Stimulated activated CD4-positive, alpha-beta T cell treated with anti-CD3 and anti-CD28 coated beads, Interleukin-12 subunit alpha, Interleukin-12 subunit beta, amount 100 ng/mL, for 48 hours (primary cell): ENCODE measurements around the gene IGLL5.
"Not testable (repeated sequence)": the region's sequence is repeated elsewhere in the genome, so short reads cannot be mapped to it uniquely, and the experiment has no call there.

Experiments
- DNase-seq, 3 donors: peaks; one replicate each; pipeline ENCODE4 v3.0.0-alpha.2; 2020; ENCODE audit warnings: low read depth in 2 of 3, low spot score in 1 of 3

IGLL5 gene

DNA sequence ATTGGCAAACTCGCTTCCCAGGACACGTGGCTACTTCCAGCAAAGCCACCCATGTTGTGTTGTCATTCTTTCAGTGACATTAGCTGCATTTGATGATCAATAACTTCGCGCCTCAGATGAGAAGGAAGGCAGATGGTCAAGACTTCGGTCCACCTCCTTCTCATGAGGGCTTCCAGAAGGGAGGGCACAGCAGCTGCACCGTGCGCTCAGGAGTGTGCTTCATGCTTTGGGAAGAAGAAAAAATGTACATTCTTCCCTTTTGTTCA, 25.3 kb downstream of the IGLL5 start:
- no peak for DNase-seq

DNA sequence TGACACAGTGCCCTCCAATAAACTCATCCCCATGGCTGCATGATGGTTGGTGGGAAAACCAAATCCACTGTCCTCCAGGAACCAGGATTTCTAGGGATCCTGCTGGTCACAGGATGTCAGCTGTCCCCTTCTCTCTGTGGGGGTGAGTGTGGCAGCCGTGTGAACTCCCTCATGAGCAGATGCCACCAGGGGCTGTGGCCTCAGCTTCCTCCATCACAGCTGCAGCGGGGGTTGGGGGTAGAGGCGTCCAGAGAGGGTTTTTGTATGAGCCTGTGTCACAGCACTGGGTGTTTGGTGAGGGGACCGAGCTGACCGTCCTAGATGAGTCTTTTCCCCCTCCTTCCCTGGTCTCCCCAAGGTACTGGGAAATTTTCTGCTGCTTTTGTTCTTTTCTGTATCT, 26.4 kb downstream of the IGLL5 start:
- no peak for DNase-seq

DNA sequence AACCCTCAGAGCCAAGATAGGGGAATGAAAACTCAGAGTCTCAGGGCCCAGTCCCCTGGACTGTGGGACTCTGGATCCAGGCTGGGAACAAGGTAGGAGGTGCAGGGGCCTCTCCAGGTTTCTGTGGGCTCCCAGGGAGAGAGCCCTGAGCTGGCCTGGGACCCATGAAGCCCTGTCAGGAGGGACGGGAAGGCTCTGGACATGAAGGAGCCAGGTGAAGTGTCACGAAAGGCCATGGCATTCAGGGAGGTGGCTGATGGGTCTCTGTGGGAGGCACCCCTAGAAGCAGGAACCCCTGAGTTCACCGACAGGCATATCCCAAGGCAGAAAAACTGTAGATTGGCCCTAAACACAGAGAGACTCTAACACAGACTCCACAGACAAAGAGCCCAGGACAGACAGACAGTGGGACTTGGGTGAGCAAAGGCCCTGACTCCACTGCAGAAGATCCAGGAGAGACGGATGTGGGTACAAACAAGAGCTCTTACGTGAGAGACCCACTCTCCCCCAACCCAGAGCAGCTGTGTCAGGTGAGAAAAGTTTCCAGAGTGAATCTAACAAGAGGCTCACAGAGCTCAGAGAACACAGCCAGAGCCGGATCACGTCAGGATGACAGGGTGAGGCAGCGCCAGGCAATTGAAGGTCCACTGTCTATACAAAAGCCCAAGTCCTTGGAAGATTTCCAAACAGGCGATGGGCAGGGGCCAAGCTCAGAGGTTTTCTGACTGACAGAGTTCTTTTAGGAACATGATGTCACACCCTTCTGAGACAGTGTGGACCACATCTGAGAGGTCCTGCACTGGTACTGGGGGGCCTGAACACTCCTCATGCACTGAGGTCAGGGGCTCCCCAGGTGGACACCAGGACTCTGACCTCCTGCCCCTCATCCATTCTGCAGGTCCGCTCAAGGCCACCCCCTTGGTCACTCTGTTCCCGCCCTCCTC, 27.4 kb downstream of the IGLL5 start:
- no peak for DNase-seq

DNA sequence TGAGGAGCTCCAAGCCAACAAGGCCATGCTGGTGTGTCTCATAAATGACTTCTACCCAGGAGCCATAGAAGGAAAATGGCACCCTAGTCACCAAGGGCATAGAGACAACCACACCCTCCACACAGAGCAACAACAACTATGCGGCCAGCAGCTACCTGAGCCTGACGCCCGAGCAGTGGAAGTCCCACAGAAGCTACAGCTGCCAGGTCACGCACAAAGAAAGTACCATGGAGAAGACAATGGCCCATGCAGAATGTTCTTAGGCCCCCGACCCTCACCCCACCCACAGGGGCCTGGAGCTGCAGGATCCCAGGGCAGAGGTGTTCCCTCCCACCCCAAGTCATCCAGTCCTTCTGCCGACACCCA, 28.0 kb downstream of the IGLL5 start:
- DNase-seq, result no peak

DNA sequence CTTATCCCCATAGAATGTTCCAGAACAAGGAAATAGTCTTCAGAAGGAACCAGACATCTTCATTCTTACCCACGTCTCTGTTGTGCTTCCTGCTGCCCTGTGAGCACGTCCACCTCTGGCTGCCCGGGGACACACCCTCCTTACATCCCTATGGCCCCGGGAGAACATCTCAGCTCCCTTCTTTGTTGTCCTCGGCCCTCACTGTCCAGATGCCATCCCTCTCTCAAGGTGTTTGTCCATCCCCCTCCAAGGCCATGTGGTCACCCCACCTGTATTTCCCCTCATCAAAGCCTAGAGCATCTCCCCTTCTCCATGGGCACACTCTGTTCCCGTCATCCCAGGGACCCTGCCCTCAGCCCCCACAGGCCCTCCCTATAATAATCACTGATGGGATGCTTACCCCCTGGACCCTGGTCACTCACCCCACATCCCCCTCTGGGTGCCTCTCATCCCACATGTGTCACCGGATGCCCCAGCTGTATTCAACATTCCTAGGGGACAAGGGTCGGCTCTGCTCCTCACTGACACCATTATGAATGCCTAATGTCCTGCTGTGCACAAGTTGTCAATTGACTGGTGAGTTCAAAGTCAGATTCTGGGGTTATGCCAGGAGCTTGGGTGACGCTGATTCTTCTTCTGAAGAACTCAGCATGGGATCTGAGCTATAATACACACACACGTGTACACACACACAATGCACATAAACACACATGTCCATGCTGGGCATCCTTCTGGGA, 28.8 kb downstream of the IGLL5 start:
- DNase-seq, result no peak

DNA sequence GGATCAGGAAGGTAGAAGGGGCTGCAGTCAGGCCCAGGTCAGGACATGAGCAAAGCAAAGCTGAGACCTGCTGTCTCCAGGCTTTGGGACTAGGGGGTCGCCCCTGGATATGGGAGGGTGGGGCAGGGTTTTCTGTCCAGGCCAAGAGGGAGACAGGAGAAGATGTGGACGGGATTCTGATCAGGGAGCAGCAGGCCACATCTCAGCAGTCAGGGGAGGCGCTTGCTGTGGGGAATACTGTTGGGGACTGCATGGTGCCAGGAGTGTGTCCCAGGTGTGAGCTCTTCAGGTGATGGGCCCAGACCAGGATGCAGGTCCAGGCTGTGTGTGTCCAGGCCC, 29.3 kb downstream of the IGLL5 start:
- DNase-seq, result no peak

DNA sequence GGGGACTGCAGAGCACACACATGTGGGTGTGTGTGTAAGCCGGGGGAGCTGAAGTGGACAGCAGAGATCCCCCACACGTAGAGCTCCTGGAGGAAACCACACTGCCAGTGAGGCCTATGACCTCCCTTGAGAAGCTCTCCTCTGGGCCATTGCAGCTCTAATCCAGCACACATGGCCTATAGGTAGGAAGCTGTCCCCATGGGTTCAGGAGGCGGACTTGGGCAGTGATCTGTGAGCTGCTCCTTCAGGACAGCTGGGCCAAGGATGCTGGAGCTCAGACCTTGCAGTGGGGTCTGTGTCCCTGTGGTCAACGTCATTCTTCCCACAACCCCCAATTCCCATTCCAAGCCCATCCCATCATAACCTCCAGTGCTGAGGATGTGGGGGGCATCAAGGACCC, 29.8 kb downstream of the IGLL5 start:
- no peak for DNase-seq

DNA sequence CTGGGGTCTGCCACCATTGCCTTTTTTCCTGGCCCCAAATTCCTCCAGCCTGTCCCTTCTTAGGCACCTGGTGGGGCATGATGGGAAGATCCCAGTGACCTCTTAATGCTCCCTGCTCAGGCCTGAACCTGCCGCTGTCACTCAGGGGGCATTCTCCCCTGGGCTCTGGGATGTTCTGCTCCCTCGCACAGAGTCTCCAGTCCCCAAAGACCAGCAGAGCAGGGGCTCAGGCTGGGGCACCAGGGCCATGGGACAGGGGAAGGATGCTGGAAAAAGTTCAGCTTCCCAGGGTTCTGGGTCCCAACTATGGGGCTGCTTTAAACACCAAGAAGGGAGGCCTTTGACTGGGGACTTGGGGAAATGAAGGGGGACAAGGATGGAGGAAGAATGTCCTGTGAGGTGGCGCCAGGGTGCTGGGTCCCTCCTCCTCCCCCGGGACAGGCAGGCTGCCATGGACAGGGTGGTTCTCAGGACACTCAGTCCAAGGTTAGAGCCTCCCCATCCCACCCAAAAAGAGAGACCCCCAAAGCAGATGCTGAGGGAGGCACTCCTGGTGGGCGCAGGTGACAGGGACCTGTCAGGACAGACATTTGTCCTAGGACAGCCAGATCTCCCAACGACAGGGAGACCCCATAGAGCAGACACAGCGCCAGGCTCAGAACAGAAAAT, 30.8 kb downstream of the IGLL5 start:
- no peak for DNase-seq

DNA sequence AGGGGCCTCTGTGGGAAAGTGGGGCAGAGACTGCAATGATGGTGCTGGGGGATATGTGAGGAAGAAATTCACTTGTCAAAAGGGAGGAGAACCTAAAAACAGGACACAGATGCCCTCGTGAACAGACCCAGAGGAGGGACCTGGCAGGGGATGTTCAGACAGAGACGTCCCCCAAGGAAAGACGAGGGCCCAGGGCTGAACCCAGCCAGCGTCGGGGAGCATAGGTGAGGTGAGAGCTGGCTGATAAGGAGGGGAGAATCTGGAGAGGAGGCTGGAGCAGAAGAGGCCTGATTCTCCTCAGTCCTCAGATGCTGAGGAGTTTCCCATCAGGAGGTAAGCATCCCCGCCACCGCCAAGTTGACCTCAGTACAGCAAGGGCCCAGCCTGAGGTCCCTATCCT, 31.4 kb downstream of the IGLL5 start:
- DNase-seq, result no peak

DNA sequence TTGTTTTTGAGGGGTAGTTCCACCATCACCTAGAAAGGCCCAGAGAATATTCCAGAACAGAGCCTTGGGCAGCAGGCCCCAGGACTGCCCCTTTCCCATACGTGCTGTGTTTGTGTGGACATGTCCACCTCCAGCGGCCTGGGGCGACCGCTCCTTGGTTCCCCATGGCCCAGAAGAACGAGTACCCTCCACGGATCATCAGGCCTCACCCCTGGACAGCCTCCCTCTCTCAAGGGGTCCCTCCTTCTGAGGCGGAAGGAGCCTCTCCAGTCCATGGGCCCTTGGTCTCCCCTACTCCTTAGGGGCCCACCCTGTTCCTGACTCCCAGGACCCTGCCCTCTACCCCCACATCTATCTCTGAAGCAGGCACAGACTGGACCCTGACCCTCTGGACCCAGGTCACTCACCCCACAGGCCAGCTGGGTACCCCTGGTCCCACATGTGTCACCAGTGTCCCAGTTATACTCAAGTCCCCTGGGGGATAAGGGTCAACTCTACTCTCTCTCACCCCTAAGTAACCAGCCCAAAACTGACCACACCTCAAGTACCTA, 32.6 kb downstream of the IGLL5 start:
- DNase-seq, result no peak

DNA sequence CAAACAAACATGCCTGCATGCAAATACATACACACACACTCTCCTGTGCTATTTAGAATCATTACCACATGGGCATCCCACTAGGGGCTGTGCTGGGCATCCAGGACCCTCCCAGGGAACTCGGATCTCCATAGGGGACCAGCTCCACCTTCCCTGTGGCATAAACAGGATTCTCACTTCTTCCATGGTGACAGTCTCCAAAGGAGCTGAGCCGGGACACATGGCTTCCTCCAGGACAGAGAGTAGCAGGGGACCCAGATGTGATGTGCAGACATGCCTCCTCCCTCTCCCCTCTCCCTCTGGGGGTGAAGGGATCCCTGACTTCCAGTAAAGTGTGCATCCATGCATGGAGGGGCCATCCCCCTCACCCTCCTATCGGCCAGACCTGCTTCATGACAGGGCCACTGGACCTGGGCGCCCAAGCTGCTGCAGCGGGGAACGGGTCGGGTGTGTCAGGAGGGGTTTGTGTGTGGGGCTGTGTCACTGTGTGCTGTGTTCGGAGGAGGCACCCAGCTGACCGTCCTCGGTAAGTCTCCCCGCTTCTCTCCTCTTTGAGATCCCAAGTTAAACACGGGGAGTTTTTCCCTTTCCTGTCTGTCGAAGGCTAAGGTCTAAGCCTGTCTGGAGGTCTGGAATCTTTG, 33.4 kb downstream of the IGLL5 start:
- no peak for DNase-seq

DNA sequence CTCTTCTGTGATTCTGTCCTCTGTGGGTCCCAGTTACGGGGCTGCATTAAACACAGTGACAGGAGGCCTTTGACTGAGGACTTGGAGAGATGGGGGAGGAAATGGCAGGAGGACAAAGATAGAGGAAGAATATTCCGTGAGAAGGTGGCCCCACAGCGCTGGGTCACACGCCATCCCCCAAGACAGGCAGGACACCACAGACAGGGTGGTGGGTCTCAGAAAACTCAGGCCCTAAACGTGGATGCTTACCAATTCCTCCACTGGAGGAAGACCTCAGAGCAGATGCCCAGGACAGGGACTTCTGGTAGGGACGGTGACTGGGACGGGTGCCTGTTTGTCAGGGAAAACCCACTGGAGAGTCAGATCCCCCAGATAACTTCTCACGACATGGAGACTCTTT, 34.0 kb downstream of the IGLL5 start:
- DNase-seq, result no peak

DNA sequence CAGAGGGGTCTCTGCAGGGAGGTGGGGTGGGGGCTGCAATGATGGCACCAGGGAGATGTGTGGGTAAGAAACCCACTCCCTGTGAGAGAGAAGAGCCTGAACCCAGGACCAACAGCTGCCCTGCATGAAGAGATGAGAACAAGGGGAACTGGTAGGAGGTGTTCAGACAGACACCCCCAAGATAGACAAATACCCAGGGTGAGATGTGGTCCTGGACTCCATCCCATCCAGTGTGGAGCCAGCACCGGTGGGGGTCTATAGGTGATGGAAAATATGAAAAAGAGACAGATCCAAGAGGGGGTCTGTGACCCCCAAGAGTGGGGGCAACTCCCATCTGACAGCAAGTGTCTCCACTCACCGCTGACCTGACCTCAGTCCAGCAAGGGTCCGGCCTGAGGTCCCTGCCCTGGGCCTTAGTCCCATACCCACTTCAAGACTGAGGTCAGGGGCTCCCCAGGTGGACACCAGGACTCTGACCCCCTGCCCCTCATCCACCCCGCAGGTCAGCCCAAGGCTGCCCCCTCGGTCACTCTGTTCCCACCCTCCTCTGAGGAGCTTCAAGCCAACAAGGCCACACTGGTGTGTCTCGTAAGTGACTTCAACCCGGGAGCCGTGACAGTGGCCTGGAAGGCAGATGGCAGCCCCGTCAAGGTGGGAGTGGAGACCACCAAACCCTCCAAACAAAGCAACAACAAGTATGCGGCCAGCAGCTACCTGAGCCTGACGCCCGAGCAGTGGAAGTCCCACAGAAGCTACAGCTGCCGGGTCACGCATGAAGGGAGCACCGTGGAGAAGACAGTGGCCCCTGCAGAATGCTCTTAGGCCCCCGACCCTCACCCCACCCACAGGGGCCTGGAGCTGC, 34.7 kb downstream of the IGLL5 start:
- not testable (repeated sequence) for DNase-seq

DNA sequence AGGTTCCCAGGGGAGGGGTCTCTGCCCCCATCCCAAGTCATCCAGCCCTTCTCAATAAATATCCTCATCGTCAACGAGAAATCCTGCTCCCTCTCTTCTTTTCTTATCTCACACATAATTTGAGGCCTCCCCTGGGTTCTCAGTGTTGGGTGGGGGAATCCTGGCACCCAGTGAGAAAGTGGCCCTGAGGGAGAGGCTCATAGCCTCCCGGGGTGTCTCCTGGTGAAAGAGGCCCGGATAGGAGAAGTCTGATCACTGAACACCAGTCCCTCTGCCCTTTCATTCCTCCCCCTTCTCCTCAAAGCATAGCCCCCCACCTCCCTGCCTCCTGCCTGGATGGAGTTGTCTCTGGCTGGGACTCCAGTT, 35.3 kb downstream of the IGLL5 start:
- no peak for DNase-seq

DNA sequence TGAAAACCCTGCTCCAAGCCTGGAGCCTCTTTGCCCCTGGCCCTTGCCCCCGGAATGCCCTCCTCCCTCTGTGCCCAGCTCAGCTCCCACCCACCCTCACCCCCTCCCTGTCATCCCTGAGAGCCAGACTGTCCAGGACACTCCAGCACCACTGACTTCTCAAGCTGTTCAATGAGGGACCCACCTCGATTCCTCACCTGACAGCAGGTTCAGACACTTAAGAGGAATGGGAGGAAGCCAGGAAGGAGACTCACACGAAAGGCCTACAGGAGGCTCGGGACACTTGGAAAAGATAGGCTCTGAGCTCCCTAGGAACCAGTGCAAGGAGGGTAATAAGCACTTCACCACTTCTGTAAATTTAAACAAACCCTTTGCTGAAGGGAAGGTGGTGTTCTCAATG, 35.8 kb downstream of the IGLL5 start:
- DNase-seq, result no peak

DNA sequence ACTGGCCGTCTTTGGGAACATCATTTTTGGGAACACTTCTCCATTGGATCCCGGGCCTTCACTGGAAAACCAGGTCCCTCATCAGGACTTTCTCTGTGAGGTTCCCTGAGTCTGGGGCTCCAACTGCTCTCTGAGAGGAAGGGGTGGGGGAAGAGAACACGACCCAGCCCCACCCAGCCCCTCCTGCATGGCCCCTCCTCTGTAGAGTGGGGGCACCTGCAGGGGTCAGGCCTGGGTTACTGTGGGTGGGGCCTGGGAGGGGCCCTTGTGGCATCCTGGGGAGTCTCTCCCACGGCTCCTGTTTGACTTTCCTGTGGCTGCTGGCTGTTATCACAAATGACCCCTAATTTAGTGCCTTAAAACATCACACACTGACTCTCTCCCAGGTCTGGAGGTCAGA, 36.3 kb downstream of the IGLL5 start:
- no peak for DNase-seq

DNA sequence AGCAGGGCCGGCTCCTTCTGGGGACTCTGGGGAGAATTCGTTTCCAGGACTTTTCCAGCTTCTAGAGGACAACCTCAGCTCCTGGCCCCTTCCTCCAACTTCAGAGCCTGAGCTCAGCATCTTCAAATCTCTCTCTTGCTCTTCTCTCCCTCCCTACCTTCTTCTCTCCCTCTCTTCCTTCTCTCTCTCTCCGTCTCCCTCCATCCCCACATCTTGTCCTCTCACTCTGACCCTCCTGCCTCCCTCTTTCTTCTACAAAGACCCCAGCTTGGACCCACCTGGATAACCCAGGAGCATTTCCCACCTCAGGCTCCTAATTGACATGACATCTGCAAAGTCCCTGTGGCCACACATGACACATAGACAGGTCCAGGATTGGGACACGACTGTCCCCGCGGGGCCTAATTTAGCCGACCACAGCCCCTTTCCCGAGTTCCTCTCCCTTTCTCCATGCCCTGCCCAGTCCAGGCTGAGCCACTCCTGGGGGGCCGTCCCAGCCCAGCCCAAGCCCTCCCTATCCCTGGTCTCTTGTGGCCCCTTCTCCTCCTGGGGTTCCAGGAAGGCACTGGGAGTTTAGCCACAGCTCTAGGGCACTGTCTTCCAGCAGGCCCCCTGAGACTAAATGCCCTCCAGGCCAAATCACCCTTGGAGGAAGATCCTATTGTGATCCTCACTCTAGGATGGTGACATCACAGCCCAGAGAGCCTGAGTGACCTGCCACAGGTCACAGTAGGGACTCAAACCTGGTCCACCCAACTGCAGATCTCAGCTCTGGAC, 36.9 kb downstream of the IGLL5 start:
- no peak for DNase-seq

DNA sequence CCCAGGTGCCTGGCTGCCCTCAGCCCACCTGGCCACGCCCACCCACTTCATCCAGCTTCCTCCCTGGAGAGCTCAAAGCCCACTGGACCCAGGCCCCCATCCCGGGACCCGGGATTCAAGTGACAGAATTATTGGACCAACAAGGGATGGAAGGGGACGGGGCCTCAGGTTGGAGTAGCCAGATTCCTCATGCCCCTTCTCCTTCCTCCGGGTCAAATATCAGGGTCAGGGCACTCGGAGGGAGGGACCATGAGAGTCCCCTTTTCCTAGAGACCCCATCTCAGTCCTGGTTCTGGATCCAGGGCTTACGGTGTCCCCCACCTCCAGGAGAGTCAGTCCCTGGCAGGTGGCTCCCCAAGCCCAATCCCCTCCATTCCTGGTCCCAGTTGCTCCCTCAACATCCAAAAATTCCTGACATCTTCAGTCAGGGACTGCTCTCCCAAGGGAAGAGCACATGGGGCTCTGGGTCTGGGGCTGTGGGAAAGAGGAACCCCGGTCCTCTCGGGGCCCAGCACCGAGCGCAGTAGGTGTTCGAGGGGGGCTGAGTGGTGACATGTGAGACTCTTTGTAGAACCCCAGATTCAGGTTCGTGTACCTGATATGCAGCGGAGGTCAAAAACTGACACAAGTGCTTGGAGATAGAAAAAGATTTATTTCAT, 37.7 kb downstream of the IGLL5 start:
- DNase-seq, result no peak

DNA sequence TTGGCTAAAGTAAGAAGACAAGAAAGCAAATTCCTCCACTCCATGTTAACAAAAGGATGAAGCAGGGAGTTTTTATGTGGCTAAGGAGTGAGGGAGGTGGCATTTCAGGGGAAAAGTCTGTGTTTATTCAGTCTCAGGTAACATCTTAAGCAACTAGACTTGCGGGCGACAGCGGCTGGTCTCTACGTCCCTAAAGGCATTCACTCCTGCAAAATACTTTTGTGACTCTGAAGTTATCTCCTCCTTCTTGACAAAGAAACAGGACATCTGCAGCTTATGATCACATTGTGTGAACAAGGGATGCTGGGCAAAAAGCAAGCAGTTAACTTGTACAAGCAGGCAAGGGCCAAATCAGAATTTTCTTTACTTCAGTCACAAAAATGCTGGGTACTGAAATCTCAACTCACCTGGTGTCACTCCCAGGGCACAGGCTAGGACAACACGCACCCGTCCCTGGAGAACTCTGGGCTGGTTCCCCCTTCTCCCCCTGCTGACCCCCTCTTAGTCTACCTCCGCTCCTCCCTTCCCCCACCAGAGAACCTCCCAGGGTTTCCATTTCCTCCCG, 38.3 kb downstream of the IGLL5 start:
- DNase-seq, result no peak
